HAP-1 (cell line): Measurements from ENCODE around the gene HLCS.

Source experiments
- DNase-seq, 2 experiments: peaks; one replicate each; pipeline ENCODE4 v3.0.0-alpha.2; 2016 to 2020; ENCODE audit warnings: low spot score in 2 of 2
- H3K27me3 ChIP-seq: fragments of 250-450 bp; sonication (Bioruptor Pico); 2 replicates; pipeline ENCODE4 v1.5.1; 2020; ENCODE audit warnings: low read depth, mild to moderate bottlenecking, moderate library complexity
- H3K36me3 ChIP-seq: fragments of 250-450 bp; sonication (Bioruptor Pico); replicated peaks from 2 replicates; pipeline ENCODE4 v1.5.1; 2020; ENCODE audit warnings: mild to moderate bottlenecking
- H3K4me1 ChIP-seq: fragments of 250-450 bp; sonication (Bioruptor Pico); 2 replicates; pipeline ENCODE4 v1.5.1; 2020; ENCODE audit warnings: mild to moderate bottlenecking
- H3K4me3 ChIP-seq: fragments of 250-450 bp; sonication (Bioruptor Pico); 2 replicates; pipeline ENCODE4 v1.5.1; 2020; ENCODE audit warnings: mild to moderate bottlenecking, moderate library complexity
- H3K9me3 ChIP-seq: fragments of 250-450 bp; sonication (Bioruptor Pico); 2 replicates; pipeline ENCODE4 v1.5.1; 2020; ENCODE audit warnings: mild to moderate bottlenecking, moderate library complexity
- in situ Hi-C: fragments of 300-500 bp; cut with MboI; formaldehyde crosslinking; loops from 3 replicates; pipeline ENCODE4 v1.14.3; 2020; ENCODE audit warnings: low sequenced_read_pairs, inconsistent platforms, mixed read lengths

The HLCS gene

GRCh38 chr21:36858320-36858957 is 108.0 kb downstream of the HLCS start:
- in situ Hi-C loops, result no loop called here
- H3K27me3 ChIP-seq, result no peaks in the 10 kb centered on the region
- H3K36me3 ChIP-seq, result no peaks in the 10 kb centered on the region
- H3K9me3 ChIP-seq, result no peaks in the 10 kb centered on the region
- no peak overlapping the region for H3K4me3 ChIP-seq
- no peaks in the 10 kb centered on the region; the same call in none of the 2 replicates for H3K4me1 ChIP-seq
- DNase-seq, result no peak

GRCh38 chr21:36856643-36857042 is 109.8 kb downstream of the HLCS start:
- Histone ChIP-seq H3K27me3 (no peaks in the 10 kb centered on the region), H3K36me3 (no peaks in the 10 kb centered on the region), H3K4me3 (no peak overlapping the region), H3K4me1 (no peaks in the 10 kb centered on the region; the same call in 1 of the 2 replicates), H3K9me3 (no peaks in the 10 kb centered on the region)
- no peak for DNase-seq
- in situ Hi-C loops, result no loop called here

GRCh38 chr21:36854391-36854790 is 112.1 kb downstream of the HLCS start:
- Histone ChIP-seq H3K27me3 (no peaks in the 10 kb centered on the region), H3K4me3 (no peak overlapping the region), H3K4me1 (no peaks in the 10 kb centered on the region; the same call in 1 of the 2 replicates), H3K36me3 (no peaks in the 10 kb centered on the region), H3K9me3 (no peaks in the 10 kb centered on the region)
- in situ Hi-C loops, result no loop called here
- DNase-seq, result peak; percentile 61 to 80

GRCh38 chr21:36852864-36853263 is 113.6 kb downstream of the HLCS start:
- Histone ChIP-seq H3K27me3 (no peaks in the 10 kb centered on the region), H3K9me3 (no peaks in the 10 kb centered on the region), H3K36me3 (no peaks in the 10 kb centered on the region), H3K4me3 (no peak overlapping the region), H3K4me1 (peaks cover 8% of the 10 kb centered on the region)
- no peak for DNase-seq
- in situ Hi-C loops, result no loop called here

GRCh38 chr21:36852293-36852692 is 114.2 kb downstream of the HLCS start:
- no peak overlapping the region for H3K4me3 ChIP-seq
- no peaks in the 10 kb centered on the region for H3K36me3 ChIP-seq
- no peak for DNase-seq
- H3K27me3 ChIP-seq, result no peaks in the 10 kb centered on the region
- peaks cover 8% of the 10 kb centered on the region for H3K4me1 ChIP-seq
- H3K9me3 ChIP-seq, result no peaks in the 10 kb centered on the region
- in situ Hi-C loops, result no loop called here

GRCh38 chr21:36851121-36851520 is 115.3 kb downstream of the HLCS start:
- in situ Hi-C loops, result no loop called here
- Histone ChIP-seq H3K9me3 (no peaks in the 10 kb centered on the region), H3K4me3 (no peak overlapping the region), H3K4me1 (peaks cover 8% of the 10 kb centered on the region), H3K36me3 (no peaks in the 10 kb centered on the region), H3K27me3 (no peaks in the 10 kb centered on the region)
- peak in 1 of 2 experiments; percentile 14 for DNase-seq

GRCh38 chr21:36850372-36850771 is 116.1 kb downstream of the HLCS start:
- Histone ChIP-seq H3K4me3 (no peak overlapping the region), H3K36me3 (no peaks in the 10 kb centered on the region), H3K9me3 (no peaks in the 10 kb centered on the region), H3K4me1 (peaks cover 8% of the 10 kb centered on the region), H3K27me3 (no peaks in the 10 kb centered on the region)
- no peak for DNase-seq
- in situ Hi-C loops, result no loop called here

GRCh38 chr21:36849461-36850105 is 116.9 kb downstream of the HLCS start:
- H3K4me1 ChIP-seq, result peaks cover 8% of the 10 kb centered on the region
- H3K27me3 ChIP-seq, result no peaks in the 10 kb centered on the region
- in situ Hi-C loops, result no loop called here
- H3K36me3 ChIP-seq, result no peaks in the 10 kb centered on the region
- no peak overlapping the region for H3K4me3 ChIP-seq
- no peaks in the 10 kb centered on the region for H3K9me3 ChIP-seq
- DNase-seq, result no peak

GRCh38 chr21:36848730-36849274 is 117.7 kb downstream of the HLCS start:
- in situ Hi-C loops, result no loop called here
- Histone ChIP-seq H3K4me1 (peaks cover 8% of the 10 kb centered on the region), H3K9me3 (no peaks in the 10 kb centered on the region), H3K36me3 (no peaks in the 10 kb centered on the region), H3K27me3 (no peaks in the 10 kb centered on the region), H3K4me3 (no peak overlapping the region)
- no peak for DNase-seq

- Histone ChIP-seq H3K4me1 (peaks cover 8% of the 10 kb centered on the region), H3K27me3 (no peaks in the 10 kb centered on the region), H3K36me3 (no peaks in the 10 kb centered on the region), H3K4me3 (no peak overlapping the region), H3K9me3 (no peaks in the 10 kb centered on the region)
- in situ Hi-C loops, result no loop called here
- no peak for DNase-seq
Measured at GRCh38 chr21:36847189-36847588, 119.3 kb downstream of the HLCS start.

- Histone ChIP-seq H3K9me3 (no peaks in the 10 kb centered on the region), H3K4me1 (peaks cover 8% of the 10 kb centered on the region), H3K36me3 (no peaks in the 10 kb centered on the region), H3K27me3 (no peaks in the 10 kb centered on the region), H3K4me3 (no peak overlapping the region)
- no peak for DNase-seq
- in situ Hi-C loops, result no loop called here
Measured at GRCh38 chr21:36846631-36847030, 119.8 kb downstream of the HLCS start.

- H3K36me3 ChIP-seq, result no peaks in the 10 kb centered on the region
- DNase-seq, result no peak
- H3K9me3 ChIP-seq, result no peaks in the 10 kb centered on the region
- H3K4me3 ChIP-seq, result no peak overlapping the region
- peaks cover 8% of the 10 kb centered on the region for H3K4me1 ChIP-seq
- in situ Hi-C loops, result no loop called here
- no peaks in the 10 kb centered on the region for H3K27me3 ChIP-seq
Measured at GRCh38 chr21:36845790-36846189, 120.7 kb downstream of the HLCS start.

- H3K9me3 ChIP-seq, result no peaks in the 10 kb centered on the region
- in situ Hi-C loops, result no loop called here
- H3K4me1 ChIP-seq, result peaks cover 8% of the 10 kb centered on the region
- DNase-seq, result no peak
- H3K27me3 ChIP-seq, result no peaks in the 10 kb centered on the region
- no peaks in the 10 kb centered on the region for H3K36me3 ChIP-seq
- no peak overlapping the region for H3K4me3 ChIP-seq
Measured at GRCh38 chr21:36845070-36845469, 121.4 kb downstream of the HLCS start.

- in situ Hi-C loops, result no loop called here
Measured at GRCh38 chr21:36841866-36842265, 124.6 kb downstream of the HLCS start.

More at GRCh38 chr21:36841866-36842265, 124.6 kb downstream of the HLCS start:
- no peaks in the 10 kb centered on the region for H3K4me1 ChIP-seq
- H3K4me3 ChIP-seq, result no peak overlapping the region
- no peaks in the 10 kb centered on the region for H3K9me3 ChIP-seq
- no peak for DNase-seq
- no peaks in the 10 kb centered on the region for H3K27me3 ChIP-seq
- H3K36me3 ChIP-seq, result no peaks in the 10 kb centered on the region
